GM19395 (cell line): ENCODE data around the gene ID4.
"Not testable (repeated sequence)": the region's sequence is repeated elsewhere in the genome, so short reads cannot be mapped to it uniquely, and the experiment has no call there.

Experiments used
- ATAC-seq: cut with Tn5 transposase; IDR thresholded peaks from one replicate; pipeline ENCODE4 v1.9.1; 2021; ENCODE audit warnings: mild to moderate bottlenecking, moderate library complexity; ENCODE audit not compliant: unreplicated experiment

Gene ID4

GRCh38 chr6:19831358-19831757, 5.8 kb upstream of the ID4 start:
- ATAC-seq: no peak

- no peak for ATAC-seq
Observed at GRCh38 chr6:19833947-19834346, 3.2 kb upstream of the ID4 start.

DNA sequence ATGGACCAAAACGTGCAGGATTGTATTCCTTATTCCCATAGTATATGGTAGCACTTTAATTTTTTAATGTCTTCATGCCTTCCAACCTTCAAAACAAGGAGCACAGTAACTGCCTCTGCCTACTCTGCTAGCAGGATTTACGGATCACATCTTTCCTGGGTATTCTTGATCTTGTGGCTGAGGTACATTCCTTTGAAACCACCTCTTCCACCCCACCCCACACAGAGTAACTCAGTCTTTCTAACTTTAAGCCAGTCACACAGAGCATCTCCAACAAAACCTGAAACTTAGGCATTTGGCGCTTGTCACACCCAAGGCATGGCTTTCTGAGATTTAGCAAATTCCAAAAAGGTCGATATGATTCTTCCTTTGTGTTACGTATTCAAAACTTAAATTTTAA, 2.3 kb upstream of the ID4 start:
- no peak for ATAC-seq

GRCh38 chr6:19835605-19836004, 1.6 kb upstream of the ID4 start:
- no peak for ATAC-seq

DNA sequence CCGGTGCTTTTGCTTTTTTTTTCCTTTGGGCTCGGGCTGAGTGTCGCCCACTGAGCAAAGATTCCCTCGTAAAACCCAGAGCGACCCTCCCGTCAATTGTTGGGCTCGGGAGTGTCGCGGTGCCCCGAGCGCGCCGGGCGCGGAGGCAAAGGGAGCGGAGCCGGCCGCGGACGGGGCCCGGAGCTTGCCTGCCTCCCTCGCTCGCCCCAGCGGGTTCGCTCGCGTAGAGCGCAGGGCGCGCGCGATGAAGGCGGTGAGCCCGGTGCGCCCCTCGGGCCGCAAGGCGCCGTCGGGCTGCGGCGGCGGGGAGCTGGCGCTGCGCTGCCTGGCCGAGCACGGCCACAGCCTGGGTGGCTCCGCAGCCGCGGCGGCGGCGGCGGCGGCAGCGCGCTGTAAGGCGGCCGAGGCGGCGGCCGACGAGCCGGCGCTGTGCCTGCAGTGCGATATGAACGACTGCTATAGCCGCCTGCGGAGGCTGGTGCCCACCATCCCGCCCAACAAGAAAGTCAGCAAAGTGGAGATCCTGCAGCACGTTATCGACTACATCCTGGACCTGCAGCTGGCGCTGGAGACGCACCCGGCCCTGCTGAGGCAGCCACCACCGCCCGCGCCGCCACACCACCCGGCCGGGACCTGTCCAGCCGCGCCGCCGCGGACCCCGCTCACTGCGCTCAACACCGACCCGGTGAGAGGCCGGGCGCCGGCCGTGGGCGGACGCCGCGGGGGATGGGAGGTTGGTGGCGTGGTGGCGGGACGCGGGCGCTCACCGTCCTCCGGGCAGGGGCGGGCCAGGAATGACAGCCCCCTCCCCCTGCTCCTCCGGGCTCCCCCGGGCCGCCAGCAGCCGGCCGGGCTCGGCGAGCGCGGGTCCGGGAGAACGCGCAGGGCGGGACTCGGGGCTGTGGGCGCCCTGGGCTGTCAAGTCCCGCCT, 606 bp downstream of the ID4 start:
- ATAC-seq: peak; percentile 21

GRCh38 chr6:19838442-19839236, 1.5 kb downstream of the ID4 start:
- ATAC-seq: peak; percentile 50

GRCh38 chr6:19839237-19839546, 2.0 kb downstream of the ID4 start:
- ATAC-seq: no peak

GRCh38 chr6:19839788-19840187, 2.6 kb downstream of the ID4 start:
- no peak for ATAC-seq

- no peak for ATAC-seq
Observed at GRCh38 chr6:19841181-19841580, 4.0 kb downstream of the ID4 start.

- ATAC-seq: no peak
Observed at GRCh38 chr6:19842030-19842615, 5.0 kb downstream of the ID4 start.

DNA sequence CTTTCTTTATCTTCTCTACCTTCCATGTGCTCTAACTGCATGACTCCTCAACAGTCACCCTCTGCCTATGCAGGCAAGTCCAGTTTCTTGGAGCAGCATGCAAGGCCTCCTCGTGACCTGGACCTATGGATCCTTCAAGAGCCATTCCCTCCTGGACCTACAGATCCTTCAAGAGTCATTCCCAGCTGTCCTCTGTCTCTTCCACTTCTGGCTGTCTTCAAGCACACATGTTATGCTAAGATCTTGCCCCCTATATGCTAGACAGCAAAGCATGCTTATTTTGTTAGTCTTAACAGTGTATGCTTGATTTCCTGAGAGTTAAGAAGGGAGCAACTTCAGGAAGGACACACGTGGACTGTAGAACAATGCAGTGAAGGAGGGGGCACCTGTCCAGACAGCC, 7.5 kb downstream of the ID4 start:
- no peak for ATAC-seq

GRCh38 chr6:19845266-19846041, 8.3 kb downstream of the ID4 start:
- no peak for ATAC-seq

GRCh38 chr6:19848465-19849029, 11.4 kb downstream of the ID4 start:
- ATAC-seq: no peak

GRCh38 chr6:19849196-19849595, 12.0 kb downstream of the ID4 start:
- no peak for ATAC-seq

DNA sequence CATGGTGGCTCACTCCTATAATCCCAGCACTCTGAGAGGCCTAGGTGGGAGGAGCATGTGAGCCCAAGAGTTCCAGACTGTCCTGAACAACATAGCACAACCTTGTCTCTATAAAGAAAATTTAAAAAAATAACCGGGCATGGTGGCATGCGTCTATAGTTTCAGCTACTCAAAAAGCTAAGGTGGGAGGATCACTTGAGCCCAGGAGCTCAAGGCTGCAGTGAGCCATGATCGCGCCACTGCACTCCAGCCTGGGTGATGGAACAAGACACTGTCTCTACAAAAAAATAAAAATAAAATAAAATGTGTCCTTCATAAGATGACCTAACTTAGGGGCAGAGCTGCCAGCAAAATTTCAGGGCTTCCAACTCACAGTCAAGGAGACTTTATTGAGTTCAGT, 12.6 kb downstream of the ID4 start:
- no peak for ATAC-seq

DNA sequence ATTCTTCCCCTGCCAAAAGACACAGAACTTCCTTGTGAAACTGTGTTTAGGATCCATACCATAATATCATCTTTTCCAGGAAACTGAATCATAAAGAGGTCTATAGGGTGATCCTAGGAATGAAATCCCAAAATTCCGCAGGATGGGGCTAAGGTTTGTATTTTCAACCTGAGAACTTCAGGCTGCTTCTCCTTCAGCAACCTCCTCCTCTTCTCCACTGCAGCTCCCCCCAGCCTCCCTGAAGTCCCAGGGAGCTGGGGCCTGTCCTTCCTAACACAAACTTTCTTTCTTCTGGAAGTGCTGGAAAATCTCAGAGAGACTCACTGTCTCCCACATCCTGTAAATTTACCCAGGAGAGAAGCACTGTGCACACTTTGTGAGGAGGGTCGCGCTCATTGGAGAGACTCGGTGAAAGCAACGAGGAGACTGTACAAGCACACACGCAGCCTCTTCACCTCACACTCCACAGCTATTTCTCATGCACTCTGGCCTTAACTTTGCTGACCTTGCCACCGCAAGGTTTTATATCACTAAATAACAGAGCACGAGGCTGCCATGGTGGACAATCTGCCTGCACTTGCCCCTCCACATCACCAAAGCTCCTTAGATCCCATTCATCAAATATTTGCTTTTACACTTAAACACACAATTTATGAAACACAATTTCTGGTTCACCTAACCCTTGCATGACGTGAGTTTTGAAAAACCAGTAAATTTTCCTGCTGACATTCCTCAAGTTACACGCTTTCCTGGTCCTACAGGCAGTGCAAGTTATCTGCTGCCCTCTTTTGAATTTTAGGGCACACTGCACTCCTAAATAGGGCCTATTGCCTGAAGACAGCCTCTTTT, 14.3 kb downstream of the ID4 start:
- ATAC-seq: no peak

DNA sequence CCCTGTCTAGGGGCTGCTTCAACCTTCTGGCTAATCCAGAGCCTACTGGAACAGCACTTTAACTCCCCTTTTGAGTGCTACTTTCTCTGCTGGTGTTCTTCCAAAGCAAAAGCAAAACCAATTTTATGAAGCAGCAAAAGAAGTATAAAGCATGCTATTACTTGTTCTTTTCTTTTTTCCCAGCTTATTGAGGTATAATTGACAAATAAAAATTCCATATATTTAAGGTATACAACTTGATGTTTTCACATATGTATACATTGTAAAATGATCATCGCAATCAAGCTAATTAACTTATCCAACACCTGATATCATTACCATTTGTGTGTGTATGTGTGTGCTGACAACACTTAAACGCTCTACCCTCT, 14.9 kb downstream of the ID4 start:
- no peak for ATAC-seq

GRCh38 chr6:19852927-19853326, 15.8 kb downstream of the ID4 start:
- no peak for ATAC-seq

DNA sequence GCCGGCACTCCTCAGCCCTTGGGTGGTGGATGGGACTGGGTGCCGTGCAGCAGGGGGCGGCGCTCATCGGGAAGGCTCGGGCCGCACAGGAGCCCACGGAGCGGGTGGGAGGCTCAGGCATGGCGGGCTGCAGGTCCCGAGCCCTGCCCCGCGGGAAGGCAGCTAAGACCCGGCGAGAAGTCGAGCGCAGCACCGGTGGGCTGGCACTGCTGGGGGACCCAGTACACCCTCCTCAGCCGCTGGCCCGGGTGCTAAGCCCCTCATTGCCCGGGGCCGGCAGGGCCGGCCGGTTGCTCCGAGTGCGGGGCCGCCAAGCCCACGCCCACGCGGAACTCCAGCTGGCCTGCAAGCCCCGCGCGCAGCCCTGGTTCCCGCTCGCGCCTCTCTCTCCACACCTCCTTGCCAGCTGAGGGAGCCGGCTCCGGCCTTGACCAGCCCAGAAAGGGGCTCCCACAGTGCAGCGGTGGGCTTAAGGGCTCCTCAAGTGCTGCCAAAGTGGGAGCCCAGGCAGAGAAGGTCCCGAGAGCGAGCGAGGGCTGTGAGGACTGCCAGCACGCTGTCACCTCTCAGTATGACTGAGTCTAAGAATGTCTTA, 17.3 kb downstream of the ID4 start:
- not testable (repeated sequence) for ATAC-seq

DNA sequence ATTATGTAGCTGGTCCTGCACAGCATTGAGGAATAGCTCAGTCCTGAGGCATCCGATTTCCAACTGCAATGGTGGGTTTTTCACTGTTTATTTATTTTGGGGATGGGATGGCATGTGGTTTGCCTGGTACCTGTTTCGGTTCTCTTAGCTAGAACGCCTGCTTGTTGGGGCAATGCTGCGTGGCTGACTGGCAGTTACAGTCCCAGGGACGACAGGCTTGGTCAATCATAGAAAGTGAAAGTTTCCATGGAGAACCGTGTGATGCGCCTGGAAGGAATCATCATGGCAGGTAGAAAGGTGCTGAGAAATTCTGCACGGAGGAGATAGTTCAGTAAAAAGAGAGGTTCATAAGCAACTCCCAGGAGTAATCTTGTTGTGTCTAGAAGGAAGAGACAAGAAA, 18.4 kb downstream of the ID4 start:
- ATAC-seq: no peak
